HepG2 (cell line): ENCODE results near the gene SYT1. TPM values are rescaled to one million over a fixed set of nuclear protein-coding genes. Genes with fewer than 3 reads are reported as not detected.

Experiments used
- ATAC-seq: fragments of 200-7000 bp; cut with Tn5 transposase; 3 replicates; pipeline ENCODE4 v1.9.1; 2020; ENCODE audit warnings: mild to moderate bottlenecking, moderate library complexity
- BruUV-seq: library from RNA; stranded (reverse); fragments of 400-500 nt; replicated peaks from 2 replicates; lab custom pipeline; 2021; lab: Mats Ljungman, UMichigan
- CTCF ChIA-PET: fragments of 300-600 bp; formaldehyde crosslinking; extraction: SDS; loops from one replicate; lab custom pipeline; 2021; ENCODE audit warnings: low total read pairs, inconsistent platforms, low intra/inter-chr PET ratio; lab: Yijun Ruan, JAX
- POLR2A ChIA-PET: fragments of 350-600 bp; sonication (Branson Sonifier 250); formaldehyde crosslinking; loops from one replicate; lab custom pipeline; 2020; ENCODE audit warnings: antibody characterized with exemption, inconsistent platforms; lab: Yijun Ruan, JAX
- DNase-seq: peaks from one replicate; pipeline ENCODE4 v3.0.0-alpha.2; 2015; ENCODE audit warnings: low spot score
- FAIRE-seq: peaks from 3 replicates; lab custom pipeline; 2011; peaks lifted over from hg19 to GRCh38; lab: Jason Lieb, UNC
- H2AFZ ChIP-seq: one replicate; pipeline ENCODE4 v1.6.1; 2011; ENCODE audit warnings: low read length, inconsistent platforms
- H3K27ac ChIP-seq: fragments of 300-600 bp; 3 replicates; pipeline ENCODE4 v1.8.0; 2011; ENCODE audit warnings: mixed run types, mild to moderate bottlenecking, mixed read lengths, low read length, inconsistent platforms; ENCODE audit not compliant: insufficient read depth; ENCODE audit errors: extremely low read length
- H3K27me3 ChIP-seq, 2 experiments: fragments of 200-600 bp in 1 of 2; 2 replicates in 1 of 2; 3 replicates in 1 of 2; pipeline versions ENCODE4 v1.6.0 to v1.8.0; 2011; ENCODE audit warnings: low read length in 2 of 2, mild to moderate bottlenecking in 2 of 2, moderate library complexity in 2 of 2, inconsistent platforms in 1 of 2; ENCODE audit not compliant: insufficient read depth in 2 of 2, control insufficient read depth in 1 of 2
- H3K36me3 ChIP-seq, 2 experiments: fragments of 200-600 bp in 1 of 2; replicated peaks in 1 of 2; 2 replicates in 1 of 2; 3 replicates in 1 of 2; pipeline versions ENCODE4 v1.5.1 to v1.8.0; 2011; ENCODE audit warnings: low read length in 2 of 2, inconsistent platforms in 1 of 2; ENCODE audit not compliant: insufficient read depth in 2 of 2, control insufficient read depth in 1 of 2
- H3K4me1 ChIP-seq: 2 replicates; pipeline ENCODE4 v1.5.1; 2012; ENCODE audit warnings: low read length, inconsistent platforms; ENCODE audit not compliant: insufficient read depth
- H3K4me2 ChIP-seq: 2 replicates; pipeline ENCODE4 v1.6.0; 2011; ENCODE audit warnings: low read depth, low read length, inconsistent platforms
- H3K4me3 ChIP-seq, 3 experiments: fragments of 200-600 bp in 1 of 3; sonication (generic), shearing (Covaris generic) in 1 of 3; replicated peaks in 1 of 3; 2 replicates each; pipeline ENCODE4 v1.5.1; 2011 to 2016; ENCODE audit warnings: low read length in 3 of 3, inconsistent platforms in 2 of 3, low read depth in 2 of 3, mild to moderate bottlenecking in 2 of 3, control low read depth in 1 of 3, mixed read lengths in 1 of 3; ENCODE audit not compliant: insufficient read depth in 1 of 3
- H3K79me2 ChIP-seq: one replicate; pipeline ENCODE4 v1.6.1; 2011; ENCODE audit warnings: low read length, inconsistent platforms; ENCODE audit not compliant: insufficient read depth
- H3K9ac ChIP-seq: 2 replicates; pipeline ENCODE4 v1.6.0; 2011; ENCODE audit warnings: mild to moderate bottlenecking, low read depth, low read length, inconsistent platforms; ENCODE audit not compliant: insufficient read depth
- H3K9me3 ChIP-seq: 2 replicates; pipeline ENCODE4 v1.5.1; 2012; ENCODE audit warnings: mild to moderate bottlenecking, low read length
- H4K20me1 ChIP-seq: 2 replicates; pipeline ENCODE4 v1.6.0; 2011; ENCODE audit warnings: inconsistent platforms, mild to moderate bottlenecking, low read length, moderate library complexity; ENCODE audit not compliant: insufficient read depth
- ATF7-NPFF ChIP-seq: sonication (generic); formaldehyde crosslinking; IDR thresholded peaks from 2 replicates; pipeline ENCODE4 v1.8.1; 2023; ENCODE audit warnings: mild to moderate bottlenecking, low read depth, missing genetic modification reagents, moderate library complexity
- ATM ChIP-seq: fragments of 450-650 bp; IDR thresholded peaks from 2 replicates; pipeline ENCODE4 v1.7.1; 2017; ENCODE audit warnings: mild to moderate bottlenecking, borderline replicate concordance
- BCL6 ChIP-seq: IDR thresholded peaks from 2 replicates; pipeline ENCODE4 v1.6.1; 2016; ENCODE audit warnings: missing genetic modification reagents, missing compliant biosample characterization
- MBNL3 ChIP-seq: fragments of 250-450 bp; sonication (Bioruptor Pico); conservative IDR thresholded peaks from 2 replicates; pipeline ENCODE4 v1.8.0; 2022; ENCODE audit warnings: mild to moderate bottlenecking, inconsistent platforms
- NCOA5 ChIP-seq: sonication (generic); formaldehyde crosslinking; IDR thresholded peaks from 2 replicates; pipeline ENCODE4 v1.4.0; 2020; ENCODE audit warnings: missing genetic modification reagents
- RFX5 ChIP-seq: IDR thresholded peaks from 2 replicates; pipeline ENCODE4 v1.6.1; 2011; ENCODE audit warnings: low read depth, low read length, improper control_type of control experiment
- ZNF589 ChIP-seq: sonication (generic); formaldehyde crosslinking; conservative IDR thresholded peaks from 2 replicates; pipeline ENCODE4 v1.8.0; 2022; ENCODE audit warnings: mild to moderate bottlenecking, moderate library complexity, missing genetic modification reagents
- WGBS: methylation state at CpG from one replicate; pipeline ENCODE4 v1.1.6; 2017; ENCODE audit warnings: low lambda C conversion rate; 5-methylcytosine and 5-hydroxymethylcytosine counted together
- in situ Hi-C: cut with HindIII; loops from 2 replicates; pipeline ENCODE4 v1.10.0; 2017; ENCODE audit warnings: low pct_unique_long_range_greater_than_20kb; ENCODE audit not compliant: extremely low pct_ligation_motif_present
- intact Hi-C: fragments of 100-400 bp; cut with micrococcal nuclease; formaldehyde crosslinking; loops from one replicate; pipeline ENCODE4 v1.10.0; 2022; ENCODE audit not compliant: unreplicated experiment
- polyA plus RNA-seq, 8 experiments: library from polyadenylated mRNA; depleted of rRNA in 3 of 8; stranded (reverse) in 7 of 8; unstranded in 1 of 8; fragments of >200 nt; fragmentation: Illumina TruSeq in 4 of 8; extraction: Trizol in 4 of 8; gene quantifications; 2 replicates each; pipeline versions ENCODE4 v1.2.1 to v1.2.3, GENCODE V29; 2011 to 2016; ENCODE audit warnings: low read depth in 4 of 8, missing spikeins in 1 of 8, mixed read lengths in 1 of 8; ENCODE audit not compliant: insufficient read depth in 1 of 8
- total RNA-seq, 5 experiments: library from RNA; depleted of rRNA; stranded (reverse); fragments of >200 nt; fragmentation: Illumina TruSeq; extraction: Trizol; gene quantifications; 2 replicates each; pipeline ENCODE4 v1.2.3, GENCODE V29; 2016; ENCODE audit warnings: low read depth in 1 of 5
- TF ChIP-seq, protein P1 (sequence below): sonication (generic); formaldehyde crosslinking; IDR thresholded peaks from 2 replicates; pipeline ENCODE4 v1.4.0; 2020; ENCODE audit warnings: missing genetic modification reagents
- TF ChIP-seq, protein P2 (sequence below): sonication (generic); formaldehyde crosslinking; IDR thresholded peaks from 2 replicates; pipeline ENCODE4 v1.5.0; 2020; ENCODE audit warnings: missing genetic modification reagents, mild to moderate bottlenecking, borderline replicate concordance
- TF ChIP-seq, protein P3 (sequence below): sonication (generic); formaldehyde crosslinking; IDR thresholded peaks from 2 replicates; pipeline ENCODE4 v1.4.0; 2020; ENCODE audit warnings: mild to moderate bottlenecking, missing genetic modification reagents

Gene SYT1
- total and polyA plus RNA-seq, 2 of the 13 experiments (the other 11 are each of a cell fraction or from before 2014, with no cell fraction given): not detected

DNA sequence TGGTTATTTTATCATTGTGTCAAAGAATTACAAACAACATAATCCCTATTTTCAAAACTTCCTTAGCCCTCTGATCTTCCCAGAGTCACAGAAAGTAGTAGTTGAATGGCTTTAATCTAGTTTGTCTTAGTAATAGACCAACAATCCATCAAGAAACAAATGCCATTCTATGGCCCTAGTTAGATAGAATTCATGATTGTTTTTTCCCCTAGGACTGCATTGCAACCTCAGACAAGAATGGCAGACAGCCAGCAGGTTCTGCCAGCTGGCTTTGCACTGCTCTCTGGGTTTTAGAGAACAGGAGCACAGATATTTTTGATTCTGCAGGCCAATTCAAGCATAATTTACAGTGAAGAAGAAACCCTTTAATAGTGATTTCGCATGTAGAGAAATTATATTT lies 33.8 kb downstream of the SYT1 start:
- H3K4me3 ChIP-seq: no peak overlapping the region
- no peak for DNase-seq
- TF ChIP-seq, protein P1, sequence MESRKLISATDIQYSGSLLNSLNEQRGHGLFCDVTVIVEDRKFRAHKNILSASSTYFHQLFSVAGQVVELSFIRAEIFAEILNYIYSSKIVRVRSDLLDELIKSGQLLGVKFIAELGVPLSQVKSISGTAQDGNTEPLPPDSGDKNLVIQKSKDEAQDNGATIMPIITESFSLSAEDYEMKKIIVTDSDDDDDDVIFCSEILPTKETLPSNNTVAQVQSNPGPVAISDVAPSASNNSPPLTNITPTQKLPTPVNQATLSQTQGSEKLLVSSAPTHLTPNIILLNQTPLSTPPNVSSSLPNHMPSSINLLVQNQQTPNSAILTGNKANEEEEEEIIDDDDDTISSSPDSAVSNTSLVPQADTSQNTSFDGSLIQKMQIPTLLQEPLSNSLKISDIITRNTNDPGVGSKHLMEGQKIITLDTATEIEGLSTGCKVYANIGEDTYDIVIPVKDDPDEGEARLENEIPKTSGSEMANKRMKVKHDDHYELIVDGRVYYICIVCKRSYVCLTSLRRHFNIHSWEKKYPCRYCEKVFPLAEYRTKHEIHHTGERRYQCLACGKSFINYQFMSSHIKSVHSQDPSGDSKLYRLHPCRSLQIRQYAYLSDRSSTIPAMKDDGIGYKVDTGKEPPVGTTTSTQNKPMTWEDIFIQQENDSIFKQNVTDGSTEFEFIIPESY (CRISPR knock-in tag): no peak
- TF ChIP-seq ATM: no peak
- TF ChIP-seq, protein P2, sequence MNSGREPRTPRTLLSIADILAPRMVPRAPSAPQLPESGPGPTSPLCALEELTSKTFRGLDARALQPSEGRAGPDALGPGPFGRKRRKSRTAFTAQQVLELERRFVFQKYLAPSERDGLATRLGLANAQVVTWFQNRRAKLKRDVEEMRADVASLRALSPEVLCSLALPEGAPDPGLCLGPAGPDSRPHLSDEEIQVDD (CRISPR knock-in tag): no peak
- no peak for TF ChIP-seq ZNF589 (CRISPR knock-in tag)
- TF ChIP-seq, protein P3, sequence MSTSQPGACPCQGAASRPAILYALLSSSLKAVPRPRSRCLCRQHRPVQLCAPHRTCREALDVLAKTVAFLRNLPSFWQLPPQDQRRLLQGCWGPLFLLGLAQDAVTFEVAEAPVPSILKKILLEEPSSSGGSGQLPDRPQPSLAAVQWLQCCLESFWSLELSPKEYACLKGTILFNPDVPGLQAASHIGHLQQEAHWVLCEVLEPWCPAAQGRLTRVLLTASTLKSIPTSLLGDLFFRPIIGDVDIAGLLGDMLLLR: no peak
- TF ChIP-seq ATF7-NPFF (CRISPR knock-in tag): no peak
- no peak for TF ChIP-seq NCOA5 (CRISPR knock-in tag)
- no peak for TF ChIP-seq RFX5
- no peak for TF ChIP-seq BCL6 (CRISPR knock-in tag)
- no peak for TF ChIP-seq MBNL3 (CRISPR knock-in tag)
- POLR2A ChIA-PET: no interaction called here
- FAIRE-seq: no peak
- no peak overlapping the region for H3K9ac ChIP-seq
- in situ Hi-C loops (no loop called here), intact Hi-C loops (no loop called here)
- BruUV-seq: no TSS peak
- CTCF ChIA-PET: no interaction called here
- no peaks in the 10 kb centered on the region for H3K9me3 ChIP-seq
- no peaks in the 10 kb centered on the region for H3K27me3 ChIP-seq
- H3K27ac ChIP-seq: no peak overlapping the region
- H3K79me2 ChIP-seq: no peaks in the 10 kb centered on the region
- ATAC-seq: no peak
- H3K4me2 ChIP-seq: no peak overlapping the region
- no peak overlapping the region for H2AFZ ChIP-seq
- H3K36me3 ChIP-seq: no peaks in the 10 kb centered on the region
- H3K4me1 ChIP-seq: no peaks in the 10 kb centered on the region
- 0% methylated on average over 1 of the region's 1 CpG for WGBS
- H4K20me1 ChIP-seq: no peaks in the 10 kb centered on the region
